ENCODE measurements around the gene FGF23.

DNA sequence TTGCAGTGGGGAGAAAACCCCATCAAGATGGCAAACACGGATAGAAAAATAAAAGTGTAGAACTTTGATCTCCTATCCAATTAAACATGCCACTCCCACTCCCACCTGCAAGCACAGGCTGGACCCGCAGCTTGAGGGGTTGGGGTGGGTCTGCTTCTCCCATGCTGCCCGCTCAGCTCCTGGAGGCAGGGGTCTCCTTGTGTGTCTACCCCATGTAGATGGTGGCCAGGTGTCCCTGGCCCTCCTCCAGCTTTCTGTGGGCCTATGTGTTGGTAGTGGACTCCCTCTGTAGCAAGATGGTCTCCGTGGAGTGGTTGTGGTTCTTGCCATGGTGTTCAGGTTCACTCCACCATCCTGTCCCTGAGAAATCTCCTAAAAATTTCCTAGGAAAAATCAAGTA is 23.5 kb upstream of the FGF23 start:
- TF ChIP-seq EZH2 (IDR thresholded peaks at IDR 0.05; ENCODE audit: low read length) = no peak
- TF ChIP-seq, protein P1, sequence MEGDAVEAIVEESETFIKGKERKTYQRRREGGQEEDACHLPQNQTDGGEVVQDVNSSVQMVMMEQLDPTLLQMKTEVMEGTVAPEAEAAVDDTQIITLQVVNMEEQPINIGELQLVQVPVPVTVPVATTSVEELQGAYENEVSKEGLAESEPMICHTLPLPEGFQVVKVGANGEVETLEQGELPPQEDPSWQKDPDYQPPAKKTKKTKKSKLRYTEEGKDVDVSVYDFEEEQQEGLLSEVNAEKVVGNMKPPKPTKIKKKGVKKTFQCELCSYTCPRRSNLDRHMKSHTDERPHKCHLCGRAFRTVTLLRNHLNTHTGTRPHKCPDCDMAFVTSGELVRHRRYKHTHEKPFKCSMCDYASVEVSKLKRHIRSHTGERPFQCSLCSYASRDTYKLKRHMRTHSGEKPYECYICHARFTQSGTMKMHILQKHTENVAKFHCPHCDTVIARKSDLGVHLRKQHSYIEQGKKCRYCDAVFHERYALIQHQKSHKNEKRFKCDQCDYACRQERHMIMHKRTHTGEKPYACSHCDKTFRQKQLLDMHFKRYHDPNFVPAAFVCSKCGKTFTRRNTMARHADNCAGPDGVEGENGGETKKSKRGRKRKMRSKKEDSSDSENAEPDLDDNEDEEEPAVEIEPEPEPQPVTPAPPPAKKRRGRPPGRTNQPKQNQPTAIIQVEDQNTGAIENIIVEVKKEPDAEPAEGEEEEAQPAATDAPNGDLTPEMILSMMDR (optimal IDR thresholded peaks at IDR 0.05 in 1 of 3, IDR thresholded peaks at IDR 0.05 in 1 of 3, conservative IDR thresholded peaks at IDR 0.05 in 1 of 3; ENCODE audit: extremely low read depth in 1 of 3, insufficient read depth in 2 of 3, low read length in 3 of 3) = no peak
